ENCODE measurements around the gene PRKCE. TPM values are rescaled to one million over a fixed set of nuclear protein-coding genes. Genes with fewer than 3 reads are reported as not detected.

Gene PRKCE
- polyA plus RNA-seq, 1 of the 3 experiments (the other 2 are of a cell fraction): 16.3 TPM

DNA sequence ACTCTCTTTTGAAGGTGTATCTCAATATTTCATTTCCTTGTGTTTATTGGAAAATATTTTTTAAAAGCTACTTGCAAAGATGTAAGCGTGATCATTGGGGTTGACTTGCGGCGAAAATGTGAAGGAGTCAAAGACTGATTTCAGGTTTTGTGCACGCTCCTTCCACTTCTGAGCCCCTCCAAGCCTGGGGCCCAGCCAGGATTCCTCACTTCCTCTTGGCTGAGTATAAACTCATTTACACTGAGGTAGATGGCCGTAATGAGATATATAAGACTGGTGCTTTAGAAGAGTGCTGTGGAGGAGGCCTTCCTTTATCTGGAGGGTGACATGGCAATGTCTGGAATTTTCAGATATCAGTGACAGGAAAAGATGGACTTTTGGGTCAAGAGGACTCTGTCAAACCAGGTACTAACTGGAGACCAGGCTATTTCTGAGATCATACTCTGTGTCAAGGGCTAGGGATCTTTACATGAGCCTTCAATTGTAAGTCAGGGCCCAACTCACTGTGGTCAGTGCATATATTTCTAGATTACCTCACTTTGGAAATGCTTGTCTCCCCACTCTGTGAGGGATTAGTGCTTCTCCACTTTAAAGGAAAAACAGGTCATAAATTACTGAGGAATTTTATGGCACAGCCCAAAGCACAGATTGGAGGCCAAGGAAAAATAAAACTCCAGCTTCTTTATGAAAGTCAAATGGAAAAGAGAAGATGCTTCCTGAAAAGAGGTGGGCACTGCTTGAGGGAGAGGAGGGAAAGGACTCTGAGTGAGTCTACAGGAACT, 22.8 kb downstream of the PRKCE start:
- Histone ChIP-seq H3F3A (replicated peaks; ENCODE audit: insufficient read depth) (no peaks in the 10 kb centered on the region), H3K4me1 (ENCODE audit: control insufficient read depth in 1 of 2, insufficient read depth in 2 of 2, low read depth in 1 of 2, low read length in 1 of 2) (peaks cover 2 to 14% of the 10 kb centered on the region in 2 experiments; a peak in 2 of 4 replicates), H4K20me1 (ENCODE audit: insufficient read depth) (no peaks in the 10 kb centered on the region), H3K9me2 (no peaks in the 10 kb centered on the region), H3K4me3 (ENCODE audit: low read depth in 2 of 2, low read length in 1 of 2) (no peak overlapping the region), H3K27me3 (ENCODE audit: insufficient read depth) (no peaks in the 10 kb centered on the region), H3K36me3 (replicated peaks in 1 of 2; ENCODE audit: control insufficient read depth in 1 of 2, insufficient read depth in 2 of 2, low read length in 1 of 2) (no peaks in the 10 kb centered on the region), H3K79me2 (ENCODE audit: insufficient read depth) (peaks cover 19% of the 10 kb centered on the region; the same call in 1 of the 2 replicates), H2AFZ (ENCODE audit: low read depth) (no peak overlapping the region), H3K4me2 (no peak overlapping the region), H3K9me3 (no peaks in the 10 kb centered on the region), H3K27ac (ENCODE audit: low read depth in 2 of 2, low read length in 1 of 2) (no peak overlapping the region), H3K9ac (no peak overlapping the region)
- TF ChIP-seq JUND (IDR thresholded peaks at IDR 0.05) (no peak), MXI1 (IDR thresholded peaks at IDR 0.05; ENCODE audit: low read depth, low read length) (no peak), ELF1 (IDR thresholded peaks at IDR 0.05) (no peak), GABPA (IDR thresholded peaks at IDR 0.05; ENCODE audit: low read depth) (no peak), YY1 (IDR thresholded peaks at IDR 0.05; ENCODE audit: low read depth) (no peak), EZH2phosphoT487 (IDR thresholded peaks at IDR 0.05; ENCODE audit: borderline replicate concordance, low read depth) (no peak), POLR2AphosphoS5 (IDR thresholded peaks at IDR 0.05; ENCODE audit: low read depth, low read length) (no peak), RAD21 (IDR thresholded peaks at IDR 0.05; ENCODE audit: low read length) (no peak), FOXJ3 (CRISPR knock-in tag; IDR thresholded peaks at IDR 0.05) (no peak), FOSL2 (IDR thresholded peaks at IDR 0.05; ENCODE audit: borderline replicate concordance, low read depth) (no peak), TEAD4 (IDR thresholded peaks at IDR 0.05; ENCODE audit: borderline replicate concordance, insufficient read depth) (no peak), SIN3A (IDR thresholded peaks at IDR 0.05; ENCODE audit: borderline replicate concordance, low read depth, low read length) (no peak)
- TF ChIP-seq, protein P1, sequence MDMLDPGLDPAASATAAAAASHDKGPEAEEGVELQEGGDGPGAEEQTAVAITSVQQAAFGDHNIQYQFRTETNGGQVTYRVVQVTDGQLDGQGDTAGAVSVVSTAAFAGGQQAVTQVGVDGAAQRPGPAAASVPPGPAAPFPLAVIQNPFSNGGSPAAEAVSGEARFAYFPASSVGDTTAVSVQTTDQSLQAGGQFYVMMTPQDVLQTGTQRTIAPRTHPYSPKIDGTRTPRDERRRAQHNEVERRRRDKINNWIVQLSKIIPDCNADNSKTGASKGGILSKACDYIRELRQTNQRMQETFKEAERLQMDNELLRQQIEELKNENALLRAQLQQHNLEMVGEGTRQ (IDR thresholded peaks at IDR 0.05; ENCODE audit: borderline replicate concordance, low read depth, low read length): no peak
- TF ChIP-seq, protein P2, sequence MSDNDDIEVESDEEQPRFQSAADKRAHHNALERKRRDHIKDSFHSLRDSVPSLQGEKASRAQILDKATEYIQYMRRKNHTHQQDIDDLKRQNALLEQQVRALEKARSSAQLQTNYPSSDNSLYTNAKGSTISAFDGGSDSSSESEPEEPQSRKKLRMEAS (IDR thresholded peaks at IDR 0.05; ENCODE audit: low read depth): no peak
- TF ChIP-seq, protein P3, sequence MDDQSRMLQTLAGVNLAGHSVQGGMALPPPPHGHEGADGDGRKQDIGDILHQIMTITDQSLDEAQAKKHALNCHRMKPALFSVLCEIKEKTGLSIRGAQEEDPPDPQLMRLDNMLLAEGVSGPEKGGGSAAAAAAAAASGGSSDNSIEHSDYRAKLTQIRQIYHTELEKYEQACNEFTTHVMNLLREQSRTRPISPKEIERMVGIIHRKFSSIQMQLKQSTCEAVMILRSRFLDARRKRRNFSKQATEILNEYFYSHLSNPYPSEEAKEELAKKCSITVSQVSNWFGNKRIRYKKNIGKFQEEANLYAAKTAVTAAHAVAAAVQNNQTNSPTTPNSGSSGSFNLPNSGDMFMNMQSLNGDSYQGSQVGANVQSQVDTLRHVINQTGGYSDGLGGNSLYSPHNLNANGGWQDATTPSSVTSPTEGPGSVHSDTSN (IDR thresholded peaks at IDR 0.05): no peak
- TF ChIP-seq, protein P4, sequence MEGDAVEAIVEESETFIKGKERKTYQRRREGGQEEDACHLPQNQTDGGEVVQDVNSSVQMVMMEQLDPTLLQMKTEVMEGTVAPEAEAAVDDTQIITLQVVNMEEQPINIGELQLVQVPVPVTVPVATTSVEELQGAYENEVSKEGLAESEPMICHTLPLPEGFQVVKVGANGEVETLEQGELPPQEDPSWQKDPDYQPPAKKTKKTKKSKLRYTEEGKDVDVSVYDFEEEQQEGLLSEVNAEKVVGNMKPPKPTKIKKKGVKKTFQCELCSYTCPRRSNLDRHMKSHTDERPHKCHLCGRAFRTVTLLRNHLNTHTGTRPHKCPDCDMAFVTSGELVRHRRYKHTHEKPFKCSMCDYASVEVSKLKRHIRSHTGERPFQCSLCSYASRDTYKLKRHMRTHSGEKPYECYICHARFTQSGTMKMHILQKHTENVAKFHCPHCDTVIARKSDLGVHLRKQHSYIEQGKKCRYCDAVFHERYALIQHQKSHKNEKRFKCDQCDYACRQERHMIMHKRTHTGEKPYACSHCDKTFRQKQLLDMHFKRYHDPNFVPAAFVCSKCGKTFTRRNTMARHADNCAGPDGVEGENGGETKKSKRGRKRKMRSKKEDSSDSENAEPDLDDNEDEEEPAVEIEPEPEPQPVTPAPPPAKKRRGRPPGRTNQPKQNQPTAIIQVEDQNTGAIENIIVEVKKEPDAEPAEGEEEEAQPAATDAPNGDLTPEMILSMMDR (IDR thresholded peaks at IDR 0.05): no peak
- POLR2A ChIA-PET: no interaction called here
- DNase-seq: no peak
- CTCF ChIA-PET: interaction anchor here (0.7 to 1.7 kb wide), 6 partner anchors 9 to 97 kb away, joined by 3 to 4 read pairs (median 4); no protein-coding TSS in a partner anchor
- 95% methylated on average over 5 of the region's 5 CpGs for WGBS (ENCODE audit: low lambda C conversion rate)

Measured in SK-N-SH (cell line).